SIG-M5 treated with dmso at 0.1 percent for 504 hours (cell line): Measurements from ENCODE around the gene DLX2.

Source experiments
- DNase-seq: peaks from one replicate; lab custom pipeline; 2025; ENCODE audit not compliant: unreplicated experiment; lab: John Stamatoyannopoulos, UW

Gene DLX2

GRCh38 chr2:172094294-172095145 lies 8.2 kb downstream of the DLX2 start:
- peak; percentile 37 for DNase-seq

- peak; percentile 21 for DNase-seq
Measured at GRCh38 chr2:172093416-172094293, 9.0 kb downstream of the DLX2 start.

DNA sequence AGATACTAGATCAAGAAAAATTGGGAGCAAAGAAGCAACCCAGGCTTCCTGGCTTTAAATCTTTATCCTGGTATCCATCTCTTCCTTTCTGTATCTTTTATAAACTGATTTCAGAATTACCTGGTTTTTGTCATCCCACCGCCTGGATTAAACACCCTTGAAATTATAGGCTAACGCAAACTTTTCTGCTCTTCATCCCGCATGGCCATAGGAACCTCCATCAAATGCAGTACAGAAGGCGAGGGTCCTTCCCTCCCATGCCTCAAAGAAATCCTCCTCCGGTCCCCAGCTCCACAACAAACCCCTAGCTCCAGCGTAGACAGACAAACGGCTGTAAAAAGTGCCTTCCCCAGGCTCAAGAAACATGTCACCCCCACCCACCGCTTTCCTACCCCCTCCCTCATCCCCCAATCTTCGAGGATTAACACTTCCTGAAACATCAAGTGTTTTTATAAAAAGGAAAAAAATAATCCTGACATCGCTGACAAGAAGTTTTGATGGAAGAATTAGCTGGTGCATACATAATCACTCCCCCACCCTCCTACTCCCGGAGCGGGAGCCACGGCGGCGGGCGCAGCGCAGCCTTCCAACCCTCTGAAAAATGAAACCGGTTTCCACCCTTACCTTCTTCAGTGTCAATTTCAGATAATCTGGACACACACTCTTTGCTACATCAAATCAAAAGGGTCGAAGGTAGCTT lies 9.8 kb downstream of the DLX2 start:
- no peak for DNase-seq

- no peak for DNase-seq
Measured at GRCh38 chr2:172091761-172092566, 10.7 kb downstream of the DLX2 start.

DNA sequence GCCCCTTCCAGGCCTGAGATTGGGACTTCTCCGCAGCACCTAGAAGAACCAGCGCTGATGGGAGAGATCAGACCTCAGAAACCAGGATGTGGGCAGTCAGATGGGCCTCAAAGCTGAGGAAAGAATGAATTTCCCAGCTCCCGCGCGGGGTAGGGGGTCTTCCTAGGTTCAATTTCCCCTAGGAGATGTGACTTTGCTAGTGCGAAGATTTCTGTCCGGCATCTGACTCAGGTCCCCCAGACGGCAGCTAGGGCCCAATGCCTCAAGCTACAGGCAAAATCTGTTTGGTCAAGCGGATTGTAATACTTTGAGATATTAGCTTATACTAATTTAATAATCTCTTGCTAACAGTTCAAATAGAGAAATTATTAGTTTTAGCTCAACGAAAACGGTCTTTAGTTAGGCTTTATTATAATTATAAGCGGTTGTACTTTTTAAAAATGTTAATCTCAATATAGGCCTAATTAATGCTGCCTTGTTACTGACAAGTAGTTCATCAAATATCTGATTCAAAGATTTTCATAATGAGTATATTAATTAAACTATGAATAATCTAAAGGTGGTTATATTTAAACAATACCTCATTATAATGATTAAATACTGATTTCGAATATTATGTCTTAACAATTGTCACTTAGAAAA lies 11.6 kb downstream of the DLX2 start:
- no peak for DNase-seq

DNA sequence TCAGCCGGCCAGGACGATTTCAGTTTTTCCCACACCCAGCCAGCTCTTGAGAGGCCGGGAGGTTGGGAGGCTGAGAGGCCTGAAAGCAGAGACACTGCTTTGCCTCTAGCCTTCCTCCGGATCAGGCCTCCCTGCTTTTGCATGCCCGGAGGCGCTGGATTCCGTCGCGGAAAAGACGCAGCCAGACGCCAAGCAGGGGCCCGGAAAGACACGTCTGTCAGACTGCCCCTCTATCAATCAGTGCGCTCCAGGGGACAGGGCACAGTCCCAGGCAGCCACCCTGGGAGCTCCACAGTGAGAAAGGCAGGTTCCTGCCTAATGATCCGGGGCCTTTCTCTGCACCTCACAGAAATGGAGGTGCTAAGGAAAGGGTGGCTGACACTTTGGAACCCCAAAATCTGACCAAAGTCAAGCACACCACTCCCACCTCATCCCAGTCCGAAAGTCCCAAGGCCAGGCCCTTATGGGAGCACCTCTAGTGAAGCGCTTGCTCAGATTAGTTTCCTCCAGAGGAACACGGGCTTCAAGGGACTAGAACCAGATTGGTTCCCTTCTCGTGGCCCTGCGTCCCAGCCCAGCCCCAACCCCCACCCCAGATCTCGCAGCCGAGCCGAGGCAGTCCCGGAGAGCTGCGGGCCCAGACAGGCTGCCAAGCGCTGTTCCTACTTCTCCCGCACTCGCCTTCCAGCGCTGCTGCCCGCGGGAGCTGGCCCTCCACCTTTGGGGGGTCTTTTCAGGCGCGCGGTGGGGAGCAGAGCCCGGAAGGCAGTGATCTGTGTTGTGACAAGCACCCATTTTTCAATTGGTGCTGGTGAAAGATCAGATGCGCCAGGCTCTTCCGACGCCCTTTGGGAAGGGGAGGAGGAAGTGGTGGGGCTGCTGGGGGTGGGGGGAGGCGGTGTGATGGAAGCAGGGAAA lies 12.4 kb downstream of the DLX2 start:
- DNase-seq = no peak

DNA sequence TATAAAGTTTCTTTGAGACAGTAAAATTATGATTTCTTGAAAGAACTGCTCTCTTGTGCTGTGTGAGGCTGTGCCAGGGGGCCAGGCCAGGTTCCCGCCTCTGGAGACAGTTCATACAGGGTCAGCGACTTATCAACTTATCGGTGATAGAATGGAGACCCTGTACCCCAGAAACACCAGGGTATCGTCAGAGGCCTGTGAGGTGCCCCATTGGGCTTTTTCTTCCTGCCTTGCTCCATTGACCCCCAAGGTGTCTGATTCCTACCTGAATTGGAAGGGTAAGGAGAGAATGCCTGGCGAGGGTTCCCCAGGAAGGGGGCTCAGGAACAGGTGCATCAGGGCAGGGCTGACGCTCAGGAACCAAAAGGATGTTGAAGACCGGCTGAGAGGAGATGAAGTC lies 13.1 kb downstream of the DLX2 start:
- DNase-seq = no peak

- no peak for DNase-seq
Measured at GRCh38 chr2:172089005-172089504, 13.6 kb downstream of the DLX2 start.

DNA sequence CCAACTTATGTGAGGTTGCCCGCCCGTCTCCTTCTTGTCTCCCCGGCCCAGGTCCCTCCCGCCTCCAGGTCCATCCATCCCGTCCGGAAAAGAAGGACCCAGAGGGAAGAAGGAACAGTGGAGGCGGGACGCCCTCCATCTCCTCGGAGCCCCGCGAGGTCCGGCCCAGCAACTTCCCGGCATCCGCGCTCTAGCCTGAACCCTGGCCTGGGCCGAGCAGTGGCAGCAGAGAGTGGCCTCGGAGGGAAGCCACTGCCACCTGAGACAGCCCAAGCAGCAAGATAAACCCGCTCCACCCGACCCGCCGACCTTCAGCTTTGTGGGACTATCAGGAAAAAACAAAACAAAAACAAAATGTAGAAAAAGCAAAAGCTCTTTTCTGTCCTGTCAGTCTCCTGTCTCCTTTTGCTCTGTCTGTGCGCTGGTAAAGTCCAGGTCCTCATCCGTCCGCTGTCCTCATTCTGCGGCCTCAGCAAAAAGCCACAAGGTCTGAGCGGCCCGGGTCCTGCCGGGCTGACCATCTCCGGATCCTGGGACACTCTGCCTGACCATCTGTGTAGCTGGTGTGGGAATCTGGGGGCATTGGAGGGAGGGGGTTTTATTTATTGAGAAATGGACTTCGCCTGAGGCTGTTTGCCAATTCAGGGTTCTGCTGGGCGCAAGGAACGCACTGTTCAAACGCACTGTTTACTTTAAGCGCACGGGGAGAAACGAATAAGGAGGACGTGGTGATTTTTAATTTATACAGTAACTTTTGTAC lies 14.3 kb downstream of the DLX2 start:
- no peak for DNase-seq

DNA sequence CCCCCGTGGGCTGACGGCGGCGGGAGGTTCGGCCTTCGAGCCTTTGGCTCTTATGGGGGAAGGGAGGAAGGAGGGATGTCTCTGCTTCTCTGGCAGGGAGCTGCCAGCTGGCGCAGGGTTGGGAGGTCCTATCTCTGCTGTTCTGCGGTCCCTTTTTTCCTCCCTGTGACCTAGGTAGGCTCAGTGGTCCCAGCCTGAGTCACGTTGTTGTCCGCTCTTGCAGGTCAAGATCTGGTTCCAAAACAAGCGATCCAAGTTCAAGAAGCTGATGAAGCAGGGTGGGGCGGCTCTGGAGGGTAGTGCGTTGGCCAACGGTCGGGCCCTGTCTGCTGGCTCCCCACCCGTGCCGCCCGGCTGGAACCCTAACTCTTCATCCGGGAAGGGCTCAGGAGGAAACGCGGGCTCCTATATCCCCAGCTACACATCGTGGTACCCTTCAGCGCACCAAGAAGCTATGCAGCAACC lies 14.9 kb downstream of the DLX2 start:
- no peak for DNase-seq

DNA sequence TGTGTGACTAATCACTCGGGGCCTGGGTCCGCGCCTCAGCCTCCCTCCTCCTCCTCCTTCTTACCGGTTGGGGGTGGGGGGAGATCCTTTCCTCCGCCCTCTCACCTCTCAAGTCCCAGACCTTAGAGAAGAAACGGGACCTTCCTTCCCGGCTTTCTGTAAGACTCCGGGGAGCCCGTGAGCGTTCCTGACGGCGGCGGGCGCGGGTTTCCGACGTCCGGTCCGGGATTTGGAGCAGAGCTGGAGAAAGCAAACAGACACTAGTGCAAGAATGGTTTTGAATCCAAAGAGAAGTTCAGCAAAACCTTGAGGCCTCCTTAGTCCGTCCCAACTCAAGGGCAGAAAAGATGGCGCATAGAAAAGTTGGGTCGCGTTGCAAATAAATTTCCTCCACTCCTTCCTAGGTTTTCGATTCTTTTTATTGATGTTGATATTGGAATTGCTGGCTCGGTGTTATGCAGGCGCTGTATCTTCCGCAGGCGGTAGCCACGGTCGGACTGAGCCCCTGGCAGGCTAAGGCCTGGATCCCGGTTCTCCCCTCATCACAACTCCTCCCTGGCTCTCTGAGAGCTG lies 15.4 kb downstream of the DLX2 start:
- DNase-seq = no peak

DNA sequence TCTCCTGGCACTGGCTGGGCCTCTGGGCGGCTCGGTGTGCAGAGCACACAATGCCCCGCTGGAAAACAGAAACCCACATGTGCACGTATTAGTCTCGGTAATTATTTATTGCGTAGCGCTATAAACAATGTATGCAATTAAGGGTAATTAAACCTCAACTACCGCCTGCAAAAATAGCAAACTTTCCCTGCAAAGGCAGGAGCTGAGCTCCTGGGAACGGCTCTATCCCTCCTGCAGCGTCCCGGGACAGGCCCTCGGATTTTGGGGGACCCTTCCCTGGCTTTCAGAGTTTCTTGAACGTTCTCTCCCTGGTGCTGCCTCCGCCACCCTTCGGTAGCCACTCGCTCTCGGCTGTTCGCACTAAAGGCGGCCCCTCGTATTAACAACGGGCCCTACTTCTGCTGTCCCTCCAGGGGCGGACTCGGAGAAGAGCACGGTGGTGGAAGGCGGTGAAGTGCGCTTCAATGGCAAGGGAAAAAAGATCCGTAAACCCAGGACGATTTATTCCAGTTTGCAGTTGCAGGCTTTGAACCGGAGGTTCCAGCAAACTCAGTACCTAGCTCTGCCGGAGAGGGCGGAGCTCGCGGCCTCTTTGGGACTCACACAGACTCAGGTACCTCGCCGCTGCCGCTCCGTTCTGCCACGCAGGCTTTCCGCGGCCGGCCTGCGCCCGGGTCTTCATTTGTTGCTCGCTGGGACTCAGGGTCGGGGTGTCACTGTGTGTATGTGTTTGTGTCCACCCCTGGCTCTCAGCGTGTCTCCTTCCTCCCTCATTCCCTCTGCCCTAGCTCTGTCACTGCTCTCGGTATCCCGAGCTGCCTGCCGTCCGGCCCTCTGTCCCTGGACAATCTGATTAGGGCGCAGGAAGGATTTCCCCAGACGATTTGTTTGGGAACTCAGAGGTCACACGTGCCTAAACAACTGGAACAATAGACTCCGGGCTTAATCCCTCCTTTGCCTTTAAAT lies 16.2 kb downstream of the DLX2 start:
- no peak for DNase-seq

DNA sequence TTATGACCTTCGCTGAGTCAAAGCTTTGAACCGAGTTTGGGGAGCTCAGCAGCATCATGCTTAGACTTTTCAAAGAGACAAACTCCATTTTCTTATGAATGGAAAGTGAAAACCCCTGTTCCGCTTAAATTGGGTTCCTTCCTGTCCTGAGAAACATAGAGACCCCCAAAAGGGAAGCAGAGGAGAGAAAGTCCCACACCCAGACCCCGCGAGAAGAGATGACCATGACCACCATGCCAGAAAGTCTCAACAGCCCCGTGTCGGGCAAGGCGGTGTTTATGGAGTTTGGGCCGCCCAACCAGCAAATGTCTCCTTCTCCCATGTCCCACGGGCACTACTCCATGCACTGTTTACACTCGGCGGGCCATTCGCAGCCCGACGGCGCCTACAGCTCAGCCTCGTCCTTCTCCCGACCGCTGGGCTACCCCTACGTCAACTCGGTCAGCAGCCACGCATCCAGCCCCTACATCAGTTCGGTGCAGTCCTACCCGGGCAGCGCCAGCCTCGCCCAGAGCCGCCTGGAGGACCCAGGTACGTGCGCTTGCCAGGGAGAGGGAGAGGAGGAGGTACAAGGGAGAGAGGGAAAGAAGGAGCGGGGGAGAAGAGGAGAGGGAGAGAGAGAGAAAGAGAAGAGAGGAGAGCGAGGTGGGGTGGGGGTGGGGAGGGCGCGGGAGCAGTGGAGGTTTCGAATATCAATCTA lies 17.1 kb downstream of the DLX2 start, which contains the start of gene DLX1:
DLX1 (plus strand) TSS at position 48 of the 700 bp plus-strand sequence; CDS start at position 219, 171 bp downstream.
- peak; percentile 41 for DNase-seq

GRCh38 chr2:172084645-172085459 lies 17.8 kb downstream of the DLX2 start:
- DNase-seq = peak; percentile 96

GRCh38 chr2:172084395-172084644 lies 18.4 kb downstream of the DLX2 start:
- DNase-seq = peak; percentile 69
